Urinary bladder (tissue), 4 donors: ENCODE measurements around the gene ABITRAM. TPM values are rescaled to one million over a fixed set of nuclear protein-coding genes. Genes with fewer than 3 reads are reported as not detected.
A peak's percentile ranks its signal among the peaks of the same experiment; 100 is the strongest.
"Not testable (repeated sequence)": the region's sequence is repeated elsewhere in the genome, so short reads cannot be mapped to it uniquely, and the experiment has no call there.

Source experiments
- DNase-seq: peaks from one replicate; pipeline ENCODE4 v3.0.0-alpha.2; 2015; ENCODE audit errors: extremely low spot score
- H3K27ac ChIP-seq: one replicate; pipeline ENCODE4 v1.5.1; 2013; ENCODE audit warnings: low read depth, mild to moderate bottlenecking, moderate library complexity
- H3K36me3 ChIP-seq: one replicate; pipeline ENCODE4 v1.6.1; 2013; ENCODE audit warnings: mild to moderate bottlenecking, moderate library complexity; ENCODE audit not compliant: insufficient read depth
- H3K4me1 ChIP-seq: one replicate; pipeline ENCODE4 v1.6.1; 2013; ENCODE audit warnings: mild to moderate bottlenecking, moderate library complexity; ENCODE audit not compliant: insufficient read depth
- H3K4me3 ChIP-seq: one replicate; pipeline ENCODE4 v1.5.1; 2013; ENCODE audit warnings: low read depth, low read length
- WGBS: extraction: QIAGEN DNeasy Blood & Tissue Kit; methylation state at CpG from one replicate; pipeline ENCODE4 v1.1.7; 2013; 5-methylcytosine and 5-hydroxymethylcytosine counted together
- polyA plus RNA-seq: library from polyadenylated mRNA; stranded (reverse); fragments of 200-250 nt; gene quantifications from one replicate; pipeline ENCODE4 v1.2.3, GENCODE V29; 2013
- total RNA-seq: library from RNA; depleted of rRNA; stranded (reverse); fragments of >200 nt; gene quantifications from one replicate; pipeline ENCODE4 v1.2.3, GENCODE V29; 2014
- donor health status: healthy with polysubstance abuse.
- donor health status: healthy.

The ABITRAM gene, protein sequence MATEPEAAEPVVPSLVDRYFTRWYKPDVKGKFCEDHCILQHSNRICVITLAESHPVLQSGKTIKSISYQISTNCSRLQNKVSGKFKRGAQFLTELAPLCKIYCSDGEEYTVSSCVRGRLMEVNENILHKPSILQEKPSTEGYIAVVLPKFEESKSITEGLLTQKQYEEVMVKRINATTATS
- 11.8 TPM for total RNA-seq
- 13.3 TPM for polyA plus RNA-seq

DNA sequence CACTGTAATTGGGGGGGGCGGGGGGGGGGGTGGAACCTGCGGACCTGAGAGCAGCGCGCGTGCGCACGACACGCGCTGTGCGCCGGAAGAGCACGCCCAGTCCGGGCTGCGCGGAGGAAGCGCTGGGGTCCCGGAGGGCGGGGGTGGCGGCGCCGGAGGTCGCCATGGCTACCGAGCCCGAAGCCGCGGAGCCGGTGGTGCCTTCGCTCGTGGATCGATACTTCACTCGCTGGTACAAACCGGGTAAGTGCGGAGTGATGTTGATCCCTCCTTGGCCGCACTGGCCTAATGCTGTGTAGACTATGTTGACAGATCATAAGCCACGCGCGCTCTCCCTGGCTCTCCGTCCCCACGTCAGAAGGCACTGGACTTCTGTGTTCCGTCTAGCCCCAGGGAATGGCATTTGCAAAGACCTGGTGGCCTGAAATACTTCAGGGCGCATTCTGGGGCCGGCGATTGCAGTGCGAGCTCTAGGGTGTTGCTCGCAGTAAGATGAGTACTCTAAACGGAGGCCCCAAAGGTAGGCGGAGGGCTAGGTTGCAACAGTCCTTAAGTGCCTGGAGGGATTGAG lies at the start of gene ABITRAM:
Gene ABITRAM (plus strand): TSS at position 78 of the 571 bp plus-strand sequence. CDS start 87 bp downstream, at position 165.
- Histone ChIP-seq H3K27ac (peak within 1 kb of the TSS; percentile 94), H3K36me3 (no peaks in the 10 kb centered on the region), H3K4me1 (no peaks in the 10 kb centered on the region), H3K4me3 (peak within 1 kb of the TSS; percentile 84)
- WGBS: under 1% methylated on average over 47 of the region's 47 CpGs
- DNase-seq: peak; percentile 61

DNA sequence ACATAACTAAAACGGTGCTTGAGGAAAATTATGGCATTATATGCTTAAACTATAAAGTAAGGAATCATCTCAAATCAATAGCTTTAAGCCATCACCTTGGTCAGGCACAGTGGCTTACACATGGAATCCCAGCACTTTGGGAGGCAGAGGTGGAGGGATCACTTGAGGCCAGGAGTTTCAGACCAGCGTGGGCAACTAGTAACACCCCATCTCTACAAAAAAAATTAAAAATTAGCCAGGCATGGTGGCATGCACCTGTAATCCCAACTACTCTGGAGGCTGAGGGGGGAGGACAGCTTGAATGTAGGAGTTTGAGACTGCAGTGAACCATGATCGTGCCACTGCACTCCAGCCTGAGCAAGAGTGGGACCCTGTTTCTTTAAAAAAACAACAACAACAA lies 49.5 kb upstream of the ABITRAM start:
- Histone ChIP-seq H3K36me3 (peaks cover 1% of the 10 kb centered on the region), H3K4me1 (no peaks in the 10 kb centered on the region), H3K27ac (no peak overlapping the region), H3K4me3 (no peak overlapping the region)
- WGBS: 93% methylated on average over 3 of the region's 3 CpGs
- no peak for DNase-seq

DNA sequence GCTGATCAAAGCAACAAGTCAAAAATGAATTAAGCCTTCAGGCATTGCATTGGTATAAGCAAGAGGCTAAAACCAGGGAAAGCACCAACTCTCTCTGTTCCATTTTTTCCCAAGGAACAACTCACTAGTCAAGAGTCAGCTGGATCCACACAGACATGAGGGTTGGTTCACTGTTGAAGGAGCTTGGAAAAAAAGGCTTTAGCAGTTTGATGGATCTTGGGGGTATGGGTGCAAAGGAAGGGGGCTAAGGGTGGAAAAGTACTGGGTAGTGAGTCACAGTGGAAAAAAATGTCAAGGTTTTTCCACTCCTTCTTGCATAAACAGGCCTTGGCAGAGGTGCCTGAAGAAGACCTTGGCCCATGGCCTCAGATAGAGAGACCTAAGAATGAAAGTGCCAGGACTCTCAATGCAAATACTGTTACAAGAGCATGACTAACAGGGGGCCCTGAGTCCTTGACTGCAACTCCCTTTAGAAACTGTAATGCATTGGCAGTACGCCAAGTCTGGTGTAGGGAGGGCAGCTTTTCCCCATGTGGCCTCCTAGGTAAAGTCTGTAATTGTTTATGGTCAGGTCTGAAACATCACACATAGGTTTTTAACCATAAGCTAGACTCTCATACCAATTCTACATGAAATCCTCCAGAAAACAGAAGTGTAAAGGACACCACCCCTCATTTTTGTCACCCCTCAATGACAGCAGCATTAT lies 48.4 kb upstream of the ABITRAM start:
- 85% methylated on average over 1 of the region's 1 CpG for WGBS
- peaks cover 1% of the 10 kb centered on the region for H3K36me3 ChIP-seq
- H3K27ac ChIP-seq: no peak overlapping the region
- peak; percentile 72 for DNase-seq
- H3K4me1 ChIP-seq: no peaks in the 10 kb centered on the region
- no peak overlapping the region for H3K4me3 ChIP-seq

DNA sequence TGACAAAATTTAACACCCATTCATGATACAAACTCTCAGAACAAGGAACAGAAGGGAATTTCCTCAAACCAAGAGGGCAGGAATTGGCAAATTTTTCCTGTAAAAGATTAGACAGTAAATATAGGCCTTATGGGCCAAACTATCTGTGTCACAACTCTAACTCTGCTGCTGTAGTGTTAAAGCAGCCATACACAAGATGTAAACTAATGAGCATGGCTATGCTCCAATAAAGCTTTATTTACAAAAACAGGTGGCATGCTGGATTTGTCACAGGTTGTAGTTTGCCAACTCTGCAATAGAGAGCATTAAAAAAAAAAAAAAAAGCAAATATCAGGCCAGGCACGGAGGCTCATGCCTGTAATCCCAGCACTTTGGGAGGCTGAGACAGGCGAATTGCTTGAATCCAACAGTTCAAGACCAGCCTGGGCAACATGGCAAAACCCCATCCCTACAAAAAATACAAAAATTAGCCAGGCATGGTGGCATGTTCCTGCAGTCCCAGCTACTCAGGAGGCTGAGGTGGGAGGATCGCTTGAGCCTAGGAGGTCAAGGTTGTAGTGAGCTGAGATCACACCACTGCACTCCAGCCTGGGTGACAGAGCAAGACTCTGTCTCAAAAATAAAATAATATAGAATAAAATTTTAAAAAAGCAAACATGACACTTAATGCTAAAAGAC lies 47.5 kb upstream of the ABITRAM start:
- not testable (repeated sequence) for DNase-seq, H3K27ac ChIP-seq, H3K4me1 ChIP-seq, H3K4me3 ChIP-seq, H3K36me3 ChIP-seq
- 87% methylated on average over 3 of the region's 3 CpGs for WGBS

DNA sequence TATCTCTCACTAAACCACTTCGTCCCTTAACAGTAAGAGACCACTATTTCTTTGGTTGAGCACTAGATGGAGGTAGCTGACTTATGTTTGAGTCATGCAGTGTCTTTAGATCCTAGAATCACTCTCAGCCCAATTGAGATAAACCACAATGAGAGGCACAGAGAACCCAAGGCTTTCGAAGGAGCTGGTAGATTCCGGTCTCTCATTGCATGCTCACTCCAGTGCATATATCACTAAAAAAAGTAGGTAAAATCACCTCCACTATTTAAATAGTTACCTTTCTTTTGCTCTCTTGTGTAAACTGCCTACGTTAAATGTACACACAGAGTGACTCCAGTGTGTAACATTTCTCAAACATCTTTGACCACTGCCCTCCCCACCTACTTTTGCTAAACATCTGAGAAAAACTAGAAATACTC lies 44.5 kb upstream of the ABITRAM start:
- Histone ChIP-seq H3K4me1 (no peaks in the 10 kb centered on the region), H3K36me3 (peaks cover 3% of the 10 kb centered on the region), H3K4me3 (no peak overlapping the region), H3K27ac (no peak overlapping the region)
- DNase-seq: no peak
- whole genome bisulfite sequencing: 83% methylated on average over 4 of the region's 4 CpGs

DNA sequence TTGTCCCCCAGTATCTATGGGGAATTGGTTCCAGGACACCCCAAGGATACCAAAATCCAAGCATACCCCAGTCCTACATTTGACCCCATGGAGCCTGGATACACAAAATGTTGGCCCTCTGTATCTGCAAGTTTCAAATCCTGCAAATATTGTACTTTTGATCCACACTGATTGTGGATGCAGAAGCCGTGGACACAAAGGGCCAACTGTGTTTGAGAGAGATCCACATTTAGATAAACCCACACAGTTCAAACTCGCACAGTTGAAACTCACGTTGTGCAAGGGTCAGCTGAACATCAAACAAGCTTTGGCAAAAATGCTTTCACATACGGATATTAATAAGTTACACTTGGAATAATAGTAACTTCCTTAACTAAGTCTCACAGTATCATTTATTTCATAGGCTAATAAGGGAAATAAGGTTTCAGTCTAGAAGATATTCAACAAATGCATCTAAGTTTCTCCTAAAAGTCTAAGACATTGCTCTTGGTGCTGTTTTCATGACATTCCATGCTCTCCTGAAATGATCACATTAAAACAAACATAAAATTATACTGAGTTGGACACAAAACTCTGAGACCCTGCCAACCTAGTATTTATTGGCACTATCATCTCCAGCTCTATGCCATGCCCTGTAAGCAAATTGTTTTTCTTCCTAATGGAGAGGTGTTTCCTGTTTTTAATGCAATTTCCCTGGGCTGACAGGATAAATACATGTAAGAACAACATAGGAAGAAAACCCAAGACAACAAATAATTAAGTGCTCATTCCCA lies 39.8 kb upstream of the ABITRAM start:
- Histone ChIP-seq H3K27ac (no peak overlapping the region), H3K4me1 (no peaks in the 10 kb centered on the region), H3K4me3 (no peak overlapping the region), H3K36me3 (peaks cover 12% of the 10 kb centered on the region)
- no peak for DNase-seq
- WGBS: 85% methylated on average over 4 of the region's 4 CpGs

DNA sequence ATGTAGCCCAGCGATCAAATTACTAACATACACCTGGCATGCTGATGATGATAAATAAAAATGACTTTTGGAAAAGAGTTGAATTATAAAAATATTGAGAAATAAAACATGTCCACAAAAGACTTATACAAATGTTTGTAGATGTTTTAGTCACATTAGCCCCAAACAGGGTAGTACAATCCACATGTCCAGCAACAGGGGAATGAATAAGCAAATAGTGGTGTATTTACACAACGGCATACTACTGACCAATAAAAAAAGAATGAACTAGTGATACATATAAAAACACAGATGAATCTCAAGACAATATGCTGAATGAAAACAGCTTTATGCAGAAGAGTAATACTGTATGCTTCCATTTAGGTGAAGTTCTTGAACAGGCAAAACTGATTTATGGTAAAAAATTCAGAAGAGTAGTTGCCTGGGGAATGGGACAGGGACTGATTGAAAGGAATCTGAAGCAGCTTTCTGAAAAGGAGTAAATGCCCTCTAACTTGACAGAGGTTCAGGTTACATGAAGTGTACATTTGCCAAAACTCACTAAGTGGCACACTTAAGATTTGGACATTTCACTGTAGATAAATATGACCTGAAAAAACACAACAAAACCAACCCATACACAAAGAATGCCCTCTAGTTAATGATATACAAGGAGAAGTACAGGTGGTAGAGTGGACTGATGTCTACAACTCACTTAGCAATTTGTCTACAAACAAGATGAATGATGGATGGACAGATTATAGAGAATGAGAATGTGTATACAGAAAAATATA lies 36.7 kb upstream of the ABITRAM start:
- H3K4me1 ChIP-seq: no peaks in the 10 kb centered on the region
- WGBS: 93% methylated on average over 2 of the region's 2 CpGs
- no peak overlapping the region for H3K4me3 ChIP-seq
- H3K36me3 ChIP-seq: peaks cover 12% of the 10 kb centered on the region
- DNase-seq: no peak
- H3K27ac ChIP-seq: no peak overlapping the region

DNA sequence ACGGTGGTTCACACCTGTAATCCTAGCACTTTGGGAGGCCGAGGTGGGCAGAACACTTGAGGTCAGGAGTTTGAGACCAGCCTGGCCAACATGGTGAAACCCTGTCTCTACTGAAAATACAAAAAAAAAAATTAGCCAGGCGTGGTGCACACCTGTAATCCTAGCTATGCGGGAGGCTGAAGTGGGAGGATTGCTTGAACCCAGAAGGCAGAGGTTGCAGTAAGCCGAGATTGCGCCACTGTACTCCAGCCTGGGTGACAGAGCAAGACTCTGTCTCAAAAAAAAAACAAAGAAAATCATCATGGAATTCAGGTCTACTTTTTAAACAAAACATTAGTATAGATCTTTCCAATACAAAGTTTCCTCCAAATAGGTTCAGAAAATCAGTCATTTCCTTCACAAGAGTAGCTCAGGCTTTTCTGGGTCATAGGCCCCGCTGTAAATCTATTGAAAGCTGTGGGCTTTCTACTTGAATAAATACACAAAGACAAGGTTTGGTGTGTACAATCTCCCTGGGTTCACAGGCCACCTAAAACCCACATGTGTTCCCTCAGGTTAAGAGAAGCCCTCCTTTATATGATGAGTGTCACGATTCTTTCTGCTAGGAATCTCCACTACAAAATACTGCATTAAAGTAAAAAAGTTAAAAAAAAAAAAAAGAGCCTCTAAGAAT lies 35.0 kb upstream of the ABITRAM start:
- H3K27ac ChIP-seq, H3K4me1 ChIP-seq, DNase-seq, H3K4me3 ChIP-seq: not testable (repeated sequence)
- H3K36me3 ChIP-seq: peaks cover 12% of the 10 kb centered on the region
- WGBS: 96% methylated on average over 8 of the region's 8 CpGs

DNA sequence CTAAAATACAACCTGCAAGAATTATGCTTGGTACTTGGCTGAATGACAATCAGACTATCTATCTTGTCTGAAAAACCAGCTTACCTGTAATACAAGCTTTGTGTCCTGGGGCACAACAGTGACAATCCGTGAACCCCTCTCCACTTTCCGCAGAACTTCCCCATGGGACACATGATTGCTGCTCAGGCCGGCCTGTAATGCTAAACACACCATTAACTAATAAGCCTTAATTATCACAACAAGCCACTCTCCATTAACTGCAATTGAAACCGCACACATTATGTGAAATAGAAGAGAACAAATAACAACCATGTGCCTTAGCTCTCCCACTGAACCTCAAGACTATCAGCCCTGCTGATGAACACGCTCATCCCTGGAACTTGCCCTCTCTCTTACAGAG lies 34.0 kb upstream of the ABITRAM start:
- DNase-seq: no peak
- Histone ChIP-seq H3K36me3 (peaks cover 12% of the 10 kb centered on the region), H3K4me3 (no peak overlapping the region), H3K27ac (no peak overlapping the region), H3K4me1 (no peaks in the 10 kb centered on the region)
- 94% methylated on average over 5 of the region's 5 CpGs for WGBS

DNA sequence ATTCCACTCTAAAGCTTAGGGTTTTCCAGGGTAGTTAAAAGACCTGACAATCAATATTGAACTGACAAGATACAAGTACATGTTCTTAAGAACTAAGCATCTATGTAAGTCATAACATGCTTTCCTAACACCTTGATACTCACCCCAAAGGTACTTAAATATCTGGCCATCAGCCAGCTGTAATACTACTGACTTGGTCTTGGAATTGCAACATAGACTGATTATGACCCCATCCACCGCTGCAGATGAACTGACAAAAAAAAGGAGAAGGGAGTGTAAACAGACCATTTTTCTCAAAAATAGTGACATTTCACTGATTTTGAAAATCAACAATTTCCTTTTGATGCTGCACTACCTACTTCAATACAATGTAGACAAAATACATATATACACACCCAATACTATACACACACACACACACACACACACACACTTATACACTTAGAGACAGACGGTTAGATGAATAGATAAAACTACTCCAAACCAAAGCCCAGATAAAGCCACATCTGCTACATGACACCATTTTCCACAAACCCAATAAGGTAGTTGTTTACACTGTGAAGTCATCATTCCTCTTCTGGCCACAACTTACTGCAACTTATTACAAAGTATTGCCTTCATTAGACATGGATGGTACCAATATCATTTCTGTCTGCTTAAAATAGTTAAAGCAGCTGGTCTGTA lies 30.6 kb upstream of the ABITRAM start:
- no peak overlapping the region for H3K4me3 ChIP-seq
- 76% methylated on average over 2 of the region's 2 CpGs for WGBS
- no peak for DNase-seq
- peaks cover 8% of the 10 kb centered on the region for H3K36me3 ChIP-seq
- H3K27ac ChIP-seq: no peak overlapping the region
- H3K4me1 ChIP-seq: no peaks in the 10 kb centered on the region

DNA sequence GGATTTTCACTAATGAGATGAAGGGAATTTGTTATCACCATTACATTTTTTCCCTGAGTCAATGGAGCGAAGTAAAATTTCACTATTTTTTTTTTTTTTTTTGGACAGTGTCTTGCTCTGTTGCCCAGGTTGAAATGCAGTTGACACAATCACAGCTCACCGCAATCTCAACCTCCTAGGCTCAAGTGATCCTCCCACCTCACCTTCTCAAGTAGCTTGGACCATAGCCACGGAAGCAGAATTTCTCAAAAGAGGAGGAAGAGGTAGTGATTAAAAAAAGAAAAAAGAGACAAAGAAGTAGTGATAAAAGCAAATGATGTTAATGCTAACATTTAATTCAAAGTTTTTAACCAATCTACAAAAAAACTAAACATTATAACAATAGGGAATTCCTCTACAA lies 30.0 kb upstream of the ABITRAM start:
- Histone ChIP-seq H3K4me3 (no peak overlapping the region), H3K4me1 (no peaks in the 10 kb centered on the region), H3K27ac (no peak overlapping the region), H3K36me3 (peaks cover 8% of the 10 kb centered on the region)
- no peak for DNase-seq
- WGBS: 92% methylated on average over 3 of the region's 3 CpGs

DNA sequence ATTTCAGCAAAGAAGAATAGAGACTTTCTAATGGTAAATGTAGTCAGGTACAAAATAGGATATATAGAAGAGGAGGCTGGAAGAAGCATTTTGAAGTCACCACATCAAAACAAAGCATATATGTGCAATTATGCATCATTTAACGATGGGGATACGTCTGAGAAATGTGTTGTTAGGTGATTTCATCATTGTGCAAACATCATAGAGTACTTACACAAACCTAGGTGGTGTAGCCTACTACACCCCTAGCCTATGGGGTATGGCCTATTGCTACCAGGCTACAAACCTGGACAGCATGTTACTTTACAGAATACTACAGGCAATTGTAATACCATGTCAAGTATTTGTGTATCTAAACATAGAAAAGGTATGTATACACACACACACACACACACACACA lies 28.7 kb upstream of the ABITRAM start:
- Histone ChIP-seq H3K27ac (no peak overlapping the region), H3K4me3 (no peak overlapping the region), H3K36me3 (peaks cover 4% of the 10 kb centered on the region), H3K4me1 (no peaks in the 10 kb centered on the region)
- WGBS: 86% methylated on average over 2 of the region's 2 CpGs
- DNase-seq: no peak
